HG02870 (cell line): ENCODE measurements around the gene GPR137B.
"Not testable (repeated sequence)": the region's sequence is repeated elsewhere in the genome, so short reads cannot be mapped to it uniquely, and the experiment has no call there.

Experiments used
- ATAC-seq: cut with Tn5 transposase; IDR thresholded peaks from one replicate; pipeline ENCODE4 v1.9.1; 2021; ENCODE audit warnings: mild to moderate bottlenecking, moderate library complexity; ENCODE audit not compliant: unreplicated experiment

The GPR137B gene

DNA sequence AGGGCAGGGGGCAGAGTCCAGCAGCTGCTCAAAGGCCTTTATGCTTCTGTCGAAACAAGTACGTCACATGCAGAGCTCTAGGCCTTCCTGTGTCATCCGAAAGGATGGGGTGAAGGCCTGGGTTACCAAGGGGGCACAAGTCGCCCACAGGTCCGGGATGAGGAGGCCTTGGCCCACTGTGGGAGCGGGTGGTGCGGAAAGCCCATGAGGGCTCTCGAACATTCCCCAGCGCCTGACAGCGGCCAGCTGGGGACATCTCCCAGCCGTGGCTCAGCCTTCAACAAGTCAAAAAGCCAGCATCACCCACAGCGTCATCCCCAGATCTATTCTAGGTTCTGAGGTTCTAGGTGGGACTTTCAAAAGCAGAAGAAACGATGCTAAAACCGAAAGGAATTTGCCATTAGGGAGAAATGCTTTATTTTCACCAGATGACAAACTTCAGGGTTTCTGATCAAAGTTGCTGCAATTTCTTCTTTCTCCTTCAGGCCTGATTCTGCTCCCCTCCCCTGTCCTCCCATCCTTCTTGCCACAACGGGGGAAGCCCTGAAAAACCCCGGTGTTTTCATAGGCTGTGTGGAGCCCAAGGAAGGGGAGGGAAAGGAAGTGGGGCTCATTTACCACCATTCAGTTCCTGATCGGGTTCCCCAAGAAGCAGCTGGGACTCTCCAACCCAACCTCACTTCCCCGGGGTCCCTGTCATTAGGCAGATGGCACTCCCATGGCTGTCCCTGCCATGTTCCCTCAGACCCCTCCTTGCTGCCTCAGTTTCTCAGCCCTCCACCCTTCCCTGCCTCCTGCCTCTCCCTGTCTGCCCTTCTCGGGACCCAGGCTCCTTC, 17.6 kb downstream of the GPR137B start:
- peak; percentile 38 for ATAC-seq

DNA sequence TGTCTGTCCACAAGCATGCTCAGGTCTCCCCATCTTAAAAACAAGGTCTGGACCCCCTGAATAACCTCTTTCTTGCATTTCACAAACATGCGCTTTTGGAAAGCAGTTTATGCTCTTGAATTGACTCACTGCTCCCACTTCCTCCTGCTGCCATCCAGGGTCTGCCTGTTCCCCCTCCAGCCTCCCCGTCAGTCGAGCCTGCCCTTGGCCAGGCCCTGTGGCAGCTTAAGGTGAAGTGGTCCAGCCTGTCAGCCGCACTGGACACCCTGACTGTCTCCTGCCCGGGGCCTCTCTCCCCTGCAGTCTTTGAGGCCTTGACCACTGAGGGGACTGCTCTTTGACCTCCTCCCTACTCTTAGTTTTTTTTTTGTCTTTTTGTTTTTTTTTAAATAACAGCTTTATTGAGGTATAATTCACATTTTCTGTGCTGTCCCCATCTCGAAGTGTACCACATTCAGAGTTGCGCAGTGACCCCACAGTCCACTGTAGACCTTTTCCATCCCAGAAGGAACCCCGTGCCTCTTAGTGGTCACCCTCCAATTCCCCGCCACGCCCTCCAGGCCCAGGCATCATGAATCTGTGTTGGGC, 18.3 kb downstream of the GPR137B start:
- peak; percentile 2 for ATAC-seq

DNA sequence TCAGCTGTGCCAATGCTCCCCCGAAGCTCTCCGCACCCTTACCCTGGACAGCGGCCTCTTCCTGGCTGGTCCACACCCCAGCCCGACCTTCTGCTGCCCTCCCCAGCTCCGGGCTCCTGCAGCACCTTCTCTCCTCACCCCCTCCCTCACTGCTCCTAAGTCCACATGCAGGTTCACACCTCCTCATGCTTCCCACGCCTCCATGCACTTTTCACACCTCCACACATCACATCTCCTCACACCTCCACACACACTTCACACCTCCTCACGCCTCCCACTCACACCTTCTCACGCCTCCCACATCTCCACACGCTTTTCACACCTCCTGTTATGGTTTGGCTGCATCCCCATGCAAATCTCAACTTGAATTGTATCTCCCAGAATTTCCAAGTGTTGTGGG, 18.9 kb downstream of the GPR137B start:
- ATAC-seq: no peak

DNA sequence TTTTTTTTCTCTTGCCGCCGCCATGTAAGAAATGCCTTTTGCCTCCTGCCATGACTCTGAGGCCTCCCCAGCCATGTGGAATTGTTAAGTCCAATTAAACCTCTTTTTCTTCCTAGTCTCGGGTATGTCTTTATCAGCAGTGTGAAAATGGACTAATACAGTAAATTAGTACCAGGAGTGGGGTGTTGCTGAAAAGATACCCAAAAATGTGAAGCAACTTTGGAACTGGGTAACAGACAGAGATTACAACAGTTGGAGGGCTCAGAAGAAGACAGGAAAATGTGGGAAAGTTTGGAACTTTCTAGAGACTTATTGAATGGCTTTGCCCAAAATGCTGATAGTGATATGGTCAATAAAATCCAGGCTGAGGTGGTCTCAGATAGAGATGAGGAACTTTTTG, 19.4 kb downstream of the GPR137B start:
- not testable (repeated sequence) for ATAC-seq

DNA sequence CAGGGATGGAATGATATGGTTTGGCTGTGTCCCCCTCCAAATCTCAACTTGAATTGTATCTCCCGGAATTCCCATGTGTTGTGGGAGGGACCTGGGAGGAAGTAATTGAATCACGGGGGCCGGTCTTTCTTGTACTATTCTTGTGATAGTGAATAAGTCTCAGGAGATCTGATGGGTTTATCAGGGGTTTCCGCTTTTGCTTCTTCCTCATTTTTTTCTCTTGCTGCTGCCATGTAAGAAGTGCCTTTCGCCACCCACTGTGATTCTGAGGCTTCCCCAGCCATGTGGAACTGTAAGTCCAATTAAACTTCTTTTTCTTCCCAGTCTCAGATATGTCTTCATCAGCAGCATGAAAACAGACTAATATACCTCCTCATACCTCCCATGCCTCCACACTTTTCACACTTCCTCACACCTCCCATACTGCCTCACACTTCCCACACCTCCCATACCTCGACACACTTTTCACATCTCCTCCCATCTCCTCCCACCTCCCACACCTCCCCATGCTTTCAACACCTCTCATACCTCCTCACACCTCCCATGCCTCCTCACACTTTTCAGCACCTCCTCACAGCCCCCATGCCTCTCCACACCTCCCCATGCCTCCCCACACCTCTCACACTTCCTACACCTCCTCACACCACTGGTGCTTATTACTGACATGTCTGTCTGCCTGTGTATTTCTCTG, 21.3 kb downstream of the GPR137B start:
- ATAC-seq: no peak

DNA sequence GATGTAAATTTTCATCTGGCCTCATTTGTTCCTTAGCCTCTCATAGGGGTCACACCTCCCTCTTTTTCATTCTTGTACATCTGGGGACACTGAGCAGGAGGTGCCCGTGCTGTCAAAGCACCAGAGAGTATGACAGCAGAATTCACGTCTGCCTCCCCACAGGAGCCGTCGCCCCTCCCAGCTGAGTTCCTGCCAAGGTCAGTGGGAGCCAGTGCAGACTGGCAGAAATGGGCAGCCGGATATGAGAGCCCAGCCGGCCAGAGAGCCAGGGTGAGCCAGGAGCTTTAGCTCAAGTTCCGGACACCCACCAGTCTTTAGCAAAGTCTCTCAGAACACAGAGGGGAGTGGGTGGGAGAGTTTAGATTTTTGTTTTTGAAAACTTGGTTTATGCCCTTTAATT, 21.9 kb downstream of the GPR137B start:
- no peak for ATAC-seq

DNA sequence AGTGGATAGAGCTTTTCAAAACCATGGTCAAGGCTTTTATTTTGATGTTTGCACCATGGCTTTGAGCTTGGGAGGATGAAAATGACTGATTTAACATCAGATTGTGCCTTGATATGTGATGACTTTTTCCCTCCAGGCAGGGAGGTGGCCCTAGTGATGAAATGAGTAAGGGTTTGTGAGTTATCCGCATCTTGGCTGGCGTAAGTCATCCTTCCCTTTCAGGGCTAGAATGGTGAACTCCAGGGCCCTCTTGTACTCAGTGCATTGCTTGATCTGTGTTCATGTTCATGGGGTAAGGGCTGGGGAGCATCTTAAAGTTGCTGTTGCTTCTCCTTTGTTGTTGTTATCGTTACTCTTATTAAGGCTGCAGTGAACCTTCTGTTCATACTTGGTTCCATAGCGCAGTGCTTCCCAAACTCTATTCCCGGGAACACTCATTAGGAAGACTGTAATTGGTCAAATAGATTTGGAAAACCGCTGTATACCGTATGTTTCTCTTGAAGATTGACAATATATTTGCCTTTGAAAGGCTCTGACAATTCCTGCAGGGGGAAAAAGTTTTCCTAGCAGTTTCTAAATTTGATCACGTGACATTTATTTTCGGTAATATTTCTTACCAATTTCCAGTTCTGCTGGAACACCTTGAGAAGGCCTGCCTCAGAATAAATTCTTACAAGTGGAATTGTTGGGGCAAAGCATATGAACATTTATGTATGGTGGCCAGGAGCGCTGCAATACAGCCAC, 23.1 kb downstream of the GPR137B start:
- no peak for ATAC-seq

DNA sequence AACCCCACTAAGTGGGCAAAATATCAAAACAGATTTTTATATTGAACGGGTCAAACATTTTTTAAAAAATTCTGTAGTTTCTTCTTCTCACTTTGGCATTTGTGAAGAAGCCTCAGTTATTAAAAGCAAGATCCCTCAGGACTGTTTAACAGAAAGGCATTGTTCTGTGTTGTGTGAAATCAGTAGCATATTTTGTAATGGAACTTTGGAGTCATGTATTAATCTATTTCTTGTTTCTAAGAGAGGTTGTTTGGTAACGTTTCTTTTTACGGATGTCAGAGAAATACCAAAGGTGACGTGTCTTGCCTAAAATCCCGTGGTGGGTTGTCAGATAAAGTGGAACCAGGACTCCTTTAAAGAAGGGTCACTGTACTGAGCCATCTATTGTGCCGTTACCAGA, 23.7 kb downstream of the GPR137B start:
- ATAC-seq: no peak

DNA sequence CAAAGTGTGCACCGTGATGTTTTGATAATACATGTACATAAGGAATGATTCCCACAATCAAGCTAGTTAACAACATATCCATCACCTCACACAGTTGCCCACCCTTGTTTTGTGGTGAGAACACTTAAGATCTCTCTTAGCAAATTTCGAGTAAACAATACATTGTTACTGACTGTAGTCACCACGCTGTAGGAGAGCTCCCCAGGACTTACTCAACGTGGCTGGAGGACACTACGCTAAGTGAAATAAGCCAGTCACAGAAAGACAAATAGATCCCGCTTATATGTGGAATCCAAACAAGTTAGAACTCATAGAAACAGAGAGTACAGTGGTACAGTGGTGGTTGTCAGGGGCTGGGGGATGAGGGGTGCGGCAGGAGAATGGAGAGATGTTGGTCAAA, 24.8 kb downstream of the GPR137B start:
- ATAC-seq: no peak

DNA sequence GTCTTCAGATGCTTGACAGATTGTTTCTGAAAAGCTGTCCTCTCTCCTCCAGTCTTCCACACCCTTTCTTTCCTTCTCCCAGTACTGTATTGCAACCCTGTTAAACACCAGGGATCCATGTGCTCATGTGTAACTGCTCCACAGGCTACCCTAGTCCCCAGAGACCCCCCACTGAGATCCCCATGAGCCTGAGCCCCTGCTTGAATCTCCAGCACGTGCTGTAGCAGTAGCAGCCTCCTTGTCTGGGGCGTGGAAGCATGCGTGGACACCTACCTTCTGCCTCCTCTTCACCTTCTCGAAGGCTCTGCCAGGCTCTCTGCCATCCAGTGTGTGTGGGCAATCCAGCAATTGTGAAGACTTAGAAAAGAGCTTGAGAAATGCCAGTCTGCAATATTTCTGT, 25.2 kb downstream of the GPR137B start:
- no peak for ATAC-seq

DNA sequence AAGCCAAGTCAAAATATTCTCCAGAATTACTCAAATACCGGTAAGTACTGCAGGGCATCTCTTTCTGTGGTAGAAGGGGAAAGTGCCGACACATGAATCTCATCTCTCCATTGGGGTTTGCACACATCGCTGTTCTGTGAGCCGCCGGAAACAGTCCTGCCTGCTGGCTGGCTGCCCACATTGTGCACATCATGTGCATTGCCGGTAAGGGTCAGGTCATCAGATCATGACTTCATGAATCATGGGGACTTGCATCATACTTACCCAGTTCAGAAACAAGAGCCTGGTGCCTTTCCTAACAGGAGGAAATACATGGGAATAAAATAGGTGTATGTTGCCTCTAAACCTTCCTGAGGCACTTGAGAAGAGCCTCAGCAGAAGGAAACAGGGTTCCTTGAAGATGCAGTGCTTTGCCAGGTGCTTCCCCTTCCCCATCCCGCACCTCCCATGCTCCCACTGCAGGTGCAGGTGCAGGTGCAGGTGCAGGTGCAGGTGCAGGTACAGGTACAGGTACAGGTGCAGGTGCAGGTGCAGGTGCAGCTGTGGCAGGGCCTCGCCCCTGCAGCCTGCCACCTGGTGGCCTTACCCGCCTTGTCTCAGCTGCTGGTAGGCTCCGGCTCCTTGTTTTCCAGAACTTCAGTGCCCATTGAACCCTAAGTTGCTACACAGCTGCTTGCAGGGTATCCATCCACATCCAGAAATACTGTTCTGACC, 26.5 kb downstream of the GPR137B start:
- ATAC-seq: no peak

DNA sequence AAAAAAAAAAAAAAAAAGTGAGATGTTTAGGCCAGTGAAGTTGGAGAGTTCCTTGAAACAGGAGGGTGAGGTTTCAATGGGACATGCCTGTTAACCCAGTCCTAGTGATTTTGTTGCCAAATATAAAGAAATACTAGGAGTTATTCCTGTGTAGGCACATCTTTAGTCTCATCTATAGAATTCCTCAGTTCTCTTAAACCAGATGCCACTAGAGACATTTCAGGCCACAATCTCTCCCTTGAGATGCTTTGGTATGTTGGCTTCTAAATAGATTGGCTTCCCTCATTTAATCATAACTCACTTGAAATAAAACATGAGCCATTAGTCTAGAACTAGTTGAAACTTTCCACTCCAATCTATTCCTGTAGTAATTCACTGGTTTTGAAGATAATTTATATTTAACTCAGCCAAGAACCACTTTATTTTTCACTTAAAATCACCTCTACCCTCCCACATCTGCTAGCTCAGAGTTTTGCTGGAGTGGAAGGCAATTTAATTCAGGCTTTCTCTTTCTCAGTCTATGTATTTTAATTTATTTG, 29.8 kb downstream of the GPR137B start:
- no peak for ATAC-seq

DNA sequence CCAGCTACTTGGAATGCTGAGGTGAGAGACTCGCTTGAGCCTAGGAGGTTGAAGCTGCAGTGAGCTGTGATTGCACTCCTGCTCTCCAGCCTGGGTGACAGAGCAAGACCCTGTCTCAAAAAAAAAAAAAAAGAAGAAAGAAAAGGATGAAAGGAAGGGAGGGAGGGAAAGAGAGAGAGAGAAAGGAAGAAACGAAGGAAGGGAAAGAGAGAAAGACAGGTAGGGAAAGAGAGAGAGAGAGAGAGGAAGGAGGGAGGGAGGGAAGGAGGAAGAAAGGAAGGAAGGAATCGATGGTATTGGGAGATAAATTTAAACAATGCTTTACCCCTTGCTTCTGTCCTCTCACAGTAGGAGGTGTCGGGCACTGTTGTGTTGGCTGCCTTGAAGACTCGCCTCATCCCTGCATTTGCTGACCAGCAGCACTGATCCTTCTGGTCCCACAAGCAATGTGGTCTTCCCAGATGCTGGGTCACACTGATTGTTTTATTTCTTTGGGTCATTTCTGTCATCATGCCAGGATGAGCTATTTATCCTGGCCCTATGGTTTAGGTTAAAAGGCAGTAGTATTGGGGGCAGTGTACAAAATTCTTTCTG, 30.9 kb downstream of the GPR137B start:
- no peak for ATAC-seq

DNA sequence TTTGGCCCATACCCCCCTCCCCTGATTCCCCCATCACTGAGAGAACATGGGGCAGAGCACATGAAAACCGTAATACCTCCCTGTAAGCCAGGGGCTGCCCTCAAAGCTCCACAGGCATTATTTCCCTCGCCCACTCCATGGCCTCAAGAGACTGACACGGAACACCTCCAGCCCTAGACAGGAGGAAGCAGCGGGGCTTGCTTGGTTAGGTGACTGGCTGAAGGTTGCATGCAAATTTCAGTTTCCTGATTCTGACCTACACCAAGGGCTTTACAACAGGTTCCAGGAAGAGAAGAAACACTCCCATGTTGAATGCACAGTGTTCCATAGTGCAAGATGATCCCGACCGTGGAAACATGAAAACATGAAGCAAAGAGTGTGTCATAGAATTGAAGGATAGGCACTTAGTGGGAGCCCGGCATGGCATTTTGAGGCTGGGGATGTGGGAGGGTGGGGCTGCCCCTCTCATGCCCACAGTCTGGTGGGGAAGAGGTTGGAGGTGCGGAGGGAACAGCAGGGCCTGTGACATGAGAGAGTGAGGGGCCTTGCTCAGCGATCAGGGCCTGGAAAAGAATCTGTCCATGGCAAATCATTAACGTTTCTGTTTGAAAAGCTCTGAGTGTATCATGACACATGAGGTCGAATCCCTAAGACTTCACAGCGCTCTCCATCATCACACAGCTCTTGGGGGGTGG, 33.5 kb downstream of the GPR137B start:
- ATAC-seq: peak; percentile 89

DNA sequence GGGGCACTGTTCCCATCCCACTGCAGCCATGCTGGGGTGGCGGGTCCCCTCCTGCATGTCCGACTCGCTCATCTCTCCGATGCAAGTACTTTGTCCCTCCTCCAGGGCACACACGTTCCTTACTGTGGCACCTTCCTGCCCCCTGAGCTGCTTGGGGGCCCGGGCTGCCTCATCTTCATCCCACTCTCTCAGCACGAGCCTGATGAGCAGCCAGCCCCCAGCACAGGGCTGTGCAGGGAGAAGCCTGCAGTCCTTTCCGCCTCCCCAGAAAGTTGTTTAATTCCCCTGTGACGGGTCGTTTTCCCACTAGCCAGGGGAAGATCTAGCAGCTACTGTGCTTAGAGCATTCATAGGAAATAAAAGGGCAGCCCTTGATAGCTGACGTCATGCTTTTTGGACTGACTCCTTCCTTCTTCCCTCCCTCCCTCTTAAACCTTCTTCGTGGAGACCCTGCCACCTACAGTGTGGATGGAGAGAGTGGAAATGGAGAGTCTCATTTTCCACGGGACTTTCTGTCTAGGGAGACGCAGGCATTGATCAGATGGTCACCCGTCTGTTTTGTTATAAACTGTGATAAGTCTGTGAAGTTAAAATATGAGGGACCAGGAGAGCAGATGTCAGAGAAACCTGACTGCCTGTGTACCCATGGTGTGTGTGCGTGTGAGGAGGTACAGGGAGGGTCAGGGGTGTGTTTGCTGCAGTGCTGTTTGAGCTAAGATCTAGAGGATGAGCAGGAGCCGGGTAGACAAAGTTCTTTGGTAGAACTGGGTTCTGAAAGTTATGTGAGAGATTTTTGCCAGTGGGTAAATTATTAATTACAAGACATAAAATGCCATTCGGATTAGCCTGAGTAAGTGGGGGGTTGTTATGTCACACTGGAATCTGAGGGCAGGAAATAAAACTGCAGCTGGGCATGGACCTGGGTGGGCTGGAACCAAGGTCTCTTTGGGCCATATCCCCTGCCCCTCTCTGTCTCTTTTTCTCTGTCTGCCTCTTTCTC, 34.3 kb downstream of the GPR137B start:
- ATAC-seq: no peak

DNA sequence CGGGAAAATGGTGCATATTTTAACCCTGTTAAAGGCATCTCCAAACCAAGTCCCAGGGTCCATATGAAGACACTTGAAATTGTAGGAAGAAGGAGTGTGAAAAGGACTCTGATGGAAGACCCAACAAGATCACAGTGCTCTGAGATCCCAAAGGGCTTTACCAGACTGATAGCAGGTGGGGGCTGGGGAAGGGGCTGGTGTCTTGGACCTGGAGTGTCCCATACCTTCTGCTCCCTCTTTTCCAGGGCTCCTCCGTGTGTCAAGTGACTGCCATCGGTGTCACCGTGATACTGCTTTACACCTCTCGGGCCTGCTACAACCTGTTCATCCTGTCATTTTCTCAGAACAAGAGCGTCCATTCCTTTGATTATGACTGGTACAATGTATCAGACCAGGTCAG, 37.3 kb downstream of the GPR137B start:
- no peak for ATAC-seq

DNA sequence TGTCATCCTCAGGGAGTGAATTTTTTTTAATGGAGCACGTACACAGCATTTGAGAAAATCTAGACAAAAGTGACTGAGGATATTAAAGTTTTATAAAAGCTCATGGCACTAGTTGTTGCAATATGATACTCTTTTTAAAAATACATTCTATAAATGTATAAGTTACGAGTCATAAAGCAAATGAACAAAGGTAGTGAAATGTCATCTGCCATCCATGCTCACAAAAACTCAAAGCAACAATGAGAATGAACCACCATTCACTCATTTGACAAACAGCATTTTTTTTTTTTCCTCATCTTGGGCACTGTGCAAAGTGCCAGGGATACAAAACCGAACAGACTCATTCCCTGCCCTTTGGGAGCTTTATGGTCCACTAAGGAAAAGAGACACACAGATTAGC, 38.7 kb downstream of the GPR137B start:
- no peak for ATAC-seq

DNA sequence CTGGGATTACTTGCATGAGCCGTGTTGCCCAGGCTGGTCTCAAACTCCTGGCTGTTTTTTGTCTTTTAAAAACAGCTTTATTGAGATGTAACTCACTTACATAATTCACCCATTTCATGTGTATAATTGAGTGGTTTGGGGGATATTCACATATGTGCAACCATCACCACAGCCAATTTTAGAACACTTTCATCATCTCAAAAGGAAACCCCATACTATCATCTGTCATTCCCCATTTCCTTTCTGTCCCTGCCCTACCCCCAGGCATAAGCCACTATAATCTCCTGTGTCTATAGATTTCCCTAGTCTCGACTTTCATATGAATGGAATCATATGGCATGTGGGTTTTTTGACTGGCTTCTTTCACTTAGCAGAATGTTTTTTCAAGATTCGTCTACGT, 43.3 kb downstream of the GPR137B start:
- no peak for ATAC-seq
